Type B pancreatic cell (in vitro differentiated cells): ENCODE results near the gene MICAL3. TPM values are rescaled to one million over a fixed set of nuclear protein-coding genes. Genes with fewer than 3 reads are reported as not detected.

Experiments
- DNase-seq: peaks from one replicate; pipeline ENCODE4 v3.0.0; 2021; ENCODE audit warnings: mixed read lengths; ENCODE audit not compliant: unreplicated experiment; ENCODE audit errors: extremely low spot score
- H3K27ac Mint-ChIP-seq: 2 replicates; pipeline ENCODE4 v1.8.0; 2021; ENCODE audit warnings: mild to moderate bottlenecking, mixed read lengths
- H3K27me3 Mint-ChIP-seq: 2 replicates; pipeline ENCODE4 v1.8.0; 2021; ENCODE audit warnings: mixed read lengths
- H3K36me3 Mint-ChIP-seq: 2 replicates; pipeline ENCODE4 v1.8.0; 2021; ENCODE audit warnings: mixed read lengths
- H3K4me1 Mint-ChIP-seq: one replicate; pipeline ENCODE4 v1.8.0; 2021; ENCODE audit warnings: mixed read lengths; ENCODE audit not compliant: unreplicated experiment
- H3K4me3 Mint-ChIP-seq: 2 replicates; pipeline ENCODE4 v1.8.0; 2021; ENCODE audit warnings: mild to moderate bottlenecking, mixed read lengths
- H3K9me3 Mint-ChIP-seq: 2 replicates; pipeline ENCODE4 v1.8.0; 2021; ENCODE audit warnings: mixed read lengths
- CTCF ChIP-seq: fragments of 200-600 bp; sonication (generic); conservative IDR thresholded peaks from 2 replicates; pipeline ENCODE4 v1.5.0; 2021; ENCODE audit warnings: antibody characterized with exemption, mild to moderate bottlenecking
- total RNA-seq: library from RNA; stranded (reverse); gene quantifications from 2 replicates; pipeline ENCODE4 v1.2.1, GENCODE V29; 2021; ENCODE audit warnings: low replicate concordance

MICAL3 gene
- total RNA-seq, 1 donor from 2014 or later, result 56.4 TPM

- Mint-ChIP-seq H3K4me1 (peaks cover 22% of the 10 kb centered on the region), H3K27ac (no peak overlapping the region), H3K9me3 (no peaks in the 10 kb centered on the region), H3K4me3 (no peak overlapping the region), H3K36me3 (no peaks in the 10 kb centered on the region), H3K27me3 (no peaks in the 10 kb centered on the region)
- DNase-seq, result no peak
- no peak for TF ChIP-seq CTCF
Measured at GRCh38 chr22:17783773-17784480, 240.4 kb downstream of the MICAL3 start.

GRCh38 chr22:17783312-17783711, 241.0 kb downstream of the MICAL3 start:
- Mint-ChIP-seq H3K9me3 (no peaks in the 10 kb centered on the region), H3K4me1 (peaks cover 23% of the 10 kb centered on the region), H3K27me3 (no peaks in the 10 kb centered on the region), H3K4me3 (no peak overlapping the region), H3K27ac (no peak overlapping the region), H3K36me3 (no peaks in the 10 kb centered on the region)
- DNase-seq, result no peak
- no peak for TF ChIP-seq CTCF

- H3K27me3 Mint-ChIP-seq, result peaks cover 3% of the 10 kb centered on the region
- TF ChIP-seq CTCF, result no peak
- DNase-seq, result no peak
- H3K27ac Mint-ChIP-seq, result no peak overlapping the region
- H3K4me1 Mint-ChIP-seq, result peaks cover 26% of the 10 kb centered on the region
- no peaks in the 10 kb centered on the region for H3K36me3 Mint-ChIP-seq
- no peaks in the 10 kb centered on the region for H3K9me3 Mint-ChIP-seq
- no peak overlapping the region for H3K4me3 Mint-ChIP-seq
Measured at GRCh38 chr22:17782621-17783020, 241.7 kb downstream of the MICAL3 start.

- Mint-ChIP-seq H3K36me3 (no peaks in the 10 kb centered on the region), H3K27me3 (peaks cover 3% of the 10 kb centered on the region), H3K27ac (no peak overlapping the region), H3K9me3 (no peaks in the 10 kb centered on the region), H3K4me3 (no peak overlapping the region), H3K4me1 (peaks cover 27% of the 10 kb centered on the region)
- no peak for TF ChIP-seq CTCF
- DNase-seq, result no peak
Measured at GRCh38 chr22:17782158-17782557, 242.2 kb downstream of the MICAL3 start.

GRCh38 chr22:17781319-17782031, 242.9 kb downstream of the MICAL3 start:
- TF ChIP-seq CTCF, result no peak
- H3K4me1 Mint-ChIP-seq, result peaks cover 21% of the 10 kb centered on the region
- no peak for DNase-seq
- H3K36me3 Mint-ChIP-seq, result no peaks in the 10 kb centered on the region
- no peak overlapping the region for H3K4me3 Mint-ChIP-seq
- H3K27ac Mint-ChIP-seq, result no peak overlapping the region
- no peaks in the 10 kb centered on the region for H3K9me3 Mint-ChIP-seq
- H3K27me3 Mint-ChIP-seq, result peaks cover 3% of the 10 kb centered on the region
